Measurements from ENCODE around the gene PAAF1.

PAAF1 gene

GRCh38 chr11:73974604-73975478 lies 98.0 kb downstream of the PAAF1 start:
- DNase-seq: no peak

GRCh38 chr11:73975479-73975757 lies 98.6 kb downstream of the PAAF1 start:
- DNase-seq: no peak

- DNase-seq: no peak
These were observed 99.8 kb downstream of the PAAF1 start for GRCh38 chr11:73976451-73977151.

- no peak for DNase-seq
These were observed 101.2 kb downstream of the PAAF1 start for GRCh38 chr11:73977856-73978519.

- DNase-seq: no peak
These were observed 101.8 kb downstream of the PAAF1 start for GRCh38 chr11:73978576-73979086.

- peak; percentile 52 to 69 (median 59) for DNase-seq
These were observed 103.5 kb downstream of the PAAF1 start for GRCh38 chr11:73980001-73980961.
